Nucleus accumbens (tissue), 56 donors: ENCODE data around the gene ADI1.
"Not testable (repeated sequence)": the region's sequence is repeated elsewhere in the genome, so short reads cannot be mapped to it uniquely, and the experiment has no call there.

Experiments used
- DNase-seq, 56 donors: peaks; one replicate each; lab custom pipeline; 2025; lab: John Stamatoyannopoulos, UW

Gene ADI1

DNA sequence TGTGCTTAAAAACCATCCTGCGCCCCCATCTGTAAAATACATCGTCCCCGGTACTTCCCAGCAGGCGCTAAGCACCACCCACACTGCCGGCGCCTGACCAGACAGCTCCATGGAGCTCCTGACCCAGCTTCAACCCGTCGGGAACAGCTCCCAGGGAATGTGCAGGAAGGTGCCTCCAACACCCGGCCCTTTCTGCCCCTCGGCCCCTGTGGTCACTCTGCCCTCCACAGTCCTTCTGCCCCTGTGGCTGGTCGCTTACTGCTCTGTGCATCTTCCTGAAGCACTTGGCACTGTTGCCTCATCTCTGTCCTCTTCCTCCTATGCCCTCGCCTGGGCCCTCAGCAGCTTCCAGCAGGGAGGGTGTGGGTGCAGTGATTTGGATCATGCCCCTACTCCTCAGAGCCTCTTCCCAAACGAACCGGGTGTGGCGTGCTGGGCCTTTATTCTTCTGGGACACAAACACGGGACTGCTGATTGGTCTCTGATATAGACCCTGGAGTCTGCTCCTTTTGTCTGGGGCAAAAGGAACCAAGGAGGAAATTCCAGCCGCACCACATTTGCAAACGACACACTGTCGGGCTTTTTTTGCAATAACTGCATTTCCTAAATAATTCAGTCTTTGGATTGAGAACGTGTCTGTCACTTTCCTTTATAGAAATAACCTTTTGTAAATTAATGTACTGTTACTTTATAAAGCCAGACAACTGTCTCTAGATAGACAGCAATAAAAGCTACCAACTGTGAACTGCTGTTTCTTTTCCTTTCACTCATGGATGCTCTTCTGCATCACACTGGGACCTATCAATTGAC is 65.9 kb downstream of the ADI1 start:
- no peak for DNase-seq

DNA sequence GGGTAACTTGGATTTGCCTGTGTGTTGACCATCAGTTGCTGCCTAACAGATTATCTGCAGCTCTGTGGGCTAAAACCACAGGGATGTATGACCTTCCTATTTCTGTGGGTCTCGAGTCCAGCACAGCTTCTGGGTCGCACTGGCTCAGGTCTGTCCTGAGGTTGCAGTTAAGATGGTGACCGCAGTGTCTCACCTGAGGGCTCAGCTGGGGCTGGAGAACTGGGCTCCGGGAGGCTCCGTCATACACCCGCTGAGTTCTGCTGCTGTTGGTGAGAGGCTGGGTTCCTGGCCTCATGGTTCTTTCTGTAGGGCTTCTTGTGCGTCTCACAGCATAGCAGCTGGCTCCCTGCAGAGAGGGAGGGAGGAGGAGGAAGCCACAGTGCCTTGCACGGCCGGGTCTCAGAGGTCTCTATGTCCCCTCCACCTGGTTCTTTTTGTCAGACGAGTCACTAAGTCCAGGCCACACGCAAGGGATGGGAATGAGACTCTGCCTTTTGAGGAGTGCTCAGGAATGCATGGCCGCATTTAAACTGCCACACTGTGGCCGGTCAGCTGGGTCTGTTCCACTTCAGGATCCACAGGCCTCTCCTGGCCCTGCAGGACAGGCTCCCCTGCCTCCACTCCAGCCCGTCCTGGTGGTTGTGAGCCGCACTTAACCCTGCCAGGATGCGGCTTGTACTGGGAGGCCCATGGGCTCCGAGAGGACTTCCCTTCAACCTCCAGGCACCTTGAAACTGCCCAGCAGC is 67.2 kb downstream of the ADI1 start:
- DNase-seq, result no peak

GRCh38 chr2:3451169-3451568 is 68.2 kb downstream of the ADI1 start:
- DNase-seq, result no peak

DNA sequence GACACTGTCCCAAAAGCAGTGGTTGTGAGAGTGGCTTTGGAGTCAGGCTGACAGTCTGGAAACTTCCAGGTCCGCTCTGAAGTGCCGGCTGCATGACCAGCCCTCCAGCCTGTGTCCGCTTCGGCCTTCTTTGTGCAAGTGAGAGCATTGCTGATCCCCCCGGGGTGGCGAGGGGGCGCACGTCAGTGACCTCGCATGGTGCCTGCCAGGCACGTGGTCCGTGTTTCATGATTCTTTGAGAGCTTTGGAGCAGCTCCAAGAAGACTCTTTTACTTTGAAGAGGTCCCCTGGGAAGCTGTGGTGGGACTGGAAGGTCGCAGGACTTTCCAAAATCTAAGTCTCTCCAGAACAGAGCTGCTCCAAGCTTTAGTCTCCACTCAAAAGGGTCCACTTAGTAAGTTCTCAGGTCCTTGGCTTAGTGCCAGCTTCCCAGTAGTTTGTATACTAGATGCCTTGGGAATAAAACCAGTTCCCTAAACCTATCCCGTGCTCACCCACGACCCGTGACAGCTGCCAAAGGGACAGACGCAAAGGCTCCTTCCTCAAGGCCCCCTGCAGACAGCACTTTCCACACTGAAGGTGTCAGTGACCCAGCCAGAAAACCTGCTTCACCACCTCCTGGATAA is 68.8 kb downstream of the ADI1 start:
- DNase-seq, result no peak

DNA sequence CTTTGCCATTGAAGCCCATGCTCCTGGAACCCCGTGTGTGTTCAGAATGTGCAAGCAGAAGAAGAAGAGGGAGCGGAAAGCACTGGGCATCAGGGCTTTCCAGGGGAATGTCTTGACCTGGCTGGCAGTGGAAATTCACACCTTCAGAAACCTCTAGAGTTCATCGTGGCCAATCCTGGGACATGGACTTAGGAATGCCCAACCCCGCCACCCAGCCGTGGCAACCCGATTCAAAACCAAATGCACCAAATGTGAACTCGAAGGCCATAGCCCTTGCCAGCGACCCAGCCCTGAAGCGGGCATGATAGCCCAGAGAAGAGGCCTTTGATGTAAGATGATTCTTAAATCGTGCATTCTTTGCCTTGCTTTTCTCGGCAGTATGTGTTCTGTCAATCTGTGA is 69.4 kb downstream of the ADI1 start:
- no peak for DNase-seq

- no peak for DNase-seq
Measured at GRCh38 chr2:3449086-3449485, 70.2 kb downstream of the ADI1 start.

DNA sequence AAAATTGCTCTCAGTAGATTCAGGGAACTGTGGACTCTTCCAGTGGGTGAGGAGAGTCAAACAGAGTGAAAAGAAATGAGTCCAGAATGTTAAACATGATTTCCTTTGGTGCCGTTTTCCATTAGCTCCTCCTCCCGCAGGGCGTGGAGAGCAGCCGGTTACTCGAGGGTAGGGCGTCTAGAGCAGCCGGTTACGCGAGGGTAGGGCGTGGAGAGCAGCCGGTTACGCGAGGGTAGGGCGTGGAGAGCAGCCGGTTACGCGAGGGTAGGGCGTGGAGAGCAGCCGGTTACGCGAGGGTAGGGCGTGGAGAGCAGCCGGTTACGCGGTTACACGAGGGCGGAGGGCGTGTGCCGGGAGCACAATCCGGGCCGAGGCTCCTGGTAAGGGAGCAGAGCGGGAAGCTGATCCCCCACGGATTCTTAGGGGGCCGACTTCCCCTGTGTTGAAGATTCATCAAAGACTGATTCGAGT is 70.9 kb downstream of the ADI1 start:
- DNase-seq, result not testable (repeated sequence)

GRCh38 chr2:3447789-3448317 is 71.5 kb downstream of the ADI1 start:
- no peak for DNase-seq
